ENCODE measurements around the gene USP54.

DNA sequence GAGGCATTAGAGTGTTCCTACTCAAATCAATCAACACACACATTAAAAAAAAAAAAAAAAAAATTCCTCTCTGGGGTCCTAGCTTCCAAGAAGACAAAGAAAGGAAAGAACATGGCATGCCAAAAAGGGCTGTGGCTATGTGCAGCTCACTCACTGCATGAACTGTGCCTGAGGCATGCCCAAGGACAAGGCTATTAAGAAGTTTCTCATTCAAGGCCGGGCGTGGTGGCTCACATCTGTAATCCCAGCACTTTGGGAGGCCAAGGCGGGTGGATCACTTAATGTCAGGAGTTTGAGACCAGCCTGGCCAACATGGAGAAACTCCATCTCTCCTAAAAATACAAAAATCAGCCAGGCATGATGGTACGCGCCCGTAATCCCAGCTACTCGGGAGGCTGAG lies 53.4 kb downstream of the USP54 start:
- TF ChIP-seq, protein P1, sequence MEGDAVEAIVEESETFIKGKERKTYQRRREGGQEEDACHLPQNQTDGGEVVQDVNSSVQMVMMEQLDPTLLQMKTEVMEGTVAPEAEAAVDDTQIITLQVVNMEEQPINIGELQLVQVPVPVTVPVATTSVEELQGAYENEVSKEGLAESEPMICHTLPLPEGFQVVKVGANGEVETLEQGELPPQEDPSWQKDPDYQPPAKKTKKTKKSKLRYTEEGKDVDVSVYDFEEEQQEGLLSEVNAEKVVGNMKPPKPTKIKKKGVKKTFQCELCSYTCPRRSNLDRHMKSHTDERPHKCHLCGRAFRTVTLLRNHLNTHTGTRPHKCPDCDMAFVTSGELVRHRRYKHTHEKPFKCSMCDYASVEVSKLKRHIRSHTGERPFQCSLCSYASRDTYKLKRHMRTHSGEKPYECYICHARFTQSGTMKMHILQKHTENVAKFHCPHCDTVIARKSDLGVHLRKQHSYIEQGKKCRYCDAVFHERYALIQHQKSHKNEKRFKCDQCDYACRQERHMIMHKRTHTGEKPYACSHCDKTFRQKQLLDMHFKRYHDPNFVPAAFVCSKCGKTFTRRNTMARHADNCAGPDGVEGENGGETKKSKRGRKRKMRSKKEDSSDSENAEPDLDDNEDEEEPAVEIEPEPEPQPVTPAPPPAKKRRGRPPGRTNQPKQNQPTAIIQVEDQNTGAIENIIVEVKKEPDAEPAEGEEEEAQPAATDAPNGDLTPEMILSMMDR (IDR thresholded peaks at IDR 0.05) = no peak
- TF ChIP-seq POLR2A (IDR thresholded peaks at IDR 0.05) = no peak

Data from uterus (tissue), 2 donors.